HG03521 (cell line): ENCODE measurements around the gene CRADD.
"Not testable (repeated sequence)": the region's sequence is repeated elsewhere in the genome, so short reads cannot be mapped to it uniquely, and the experiment has no call there.

ENCODE experiments used
- ATAC-seq: cut with Tn5 transposase; IDR thresholded peaks from one replicate; pipeline ENCODE4 v1.9.1; 2021; ENCODE audit warnings: mild to moderate bottlenecking, moderate library complexity; ENCODE audit not compliant: unreplicated experiment

Gene CRADD

DNA sequence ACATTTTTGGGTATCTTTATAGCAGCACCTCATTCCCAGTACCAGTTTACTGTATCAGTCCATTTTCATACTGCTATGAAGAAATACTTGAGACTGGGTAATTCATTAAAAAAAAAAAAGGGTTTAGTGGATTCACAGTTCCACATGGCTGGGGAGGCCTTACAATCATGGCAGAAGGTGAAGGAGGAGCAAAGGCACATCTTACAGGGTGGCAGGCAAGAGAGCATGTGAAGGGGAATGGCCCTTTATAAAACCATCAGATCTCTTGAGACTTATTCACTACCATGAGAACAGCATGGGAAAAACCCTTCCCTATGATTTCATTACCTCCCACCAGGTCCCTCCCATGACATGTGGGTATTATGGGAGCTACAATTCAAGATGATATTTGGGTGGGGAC, 77.7 kb downstream of the CRADD start:
- not testable (repeated sequence) for ATAC-seq

DNA sequence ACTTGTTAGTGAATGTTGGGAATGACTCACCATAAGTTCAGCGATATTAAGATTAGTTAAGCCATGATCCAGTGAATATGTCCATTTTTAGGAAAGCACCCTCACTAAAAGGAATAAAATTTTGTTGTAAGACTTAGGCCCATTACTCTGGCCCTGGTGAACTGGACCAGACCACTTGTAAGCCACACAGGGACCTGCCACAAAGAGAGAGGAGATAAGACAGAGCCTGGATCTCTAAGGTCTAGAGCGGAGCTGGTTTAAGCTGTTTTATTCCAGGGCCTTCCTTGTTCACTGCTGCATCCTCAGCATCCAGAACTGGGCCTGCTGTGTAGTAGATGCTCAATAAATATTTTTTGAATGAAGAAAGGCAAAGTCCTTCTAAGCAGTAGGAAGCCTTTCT, 79.1 kb downstream of the CRADD start:
- no peak for ATAC-seq

DNA sequence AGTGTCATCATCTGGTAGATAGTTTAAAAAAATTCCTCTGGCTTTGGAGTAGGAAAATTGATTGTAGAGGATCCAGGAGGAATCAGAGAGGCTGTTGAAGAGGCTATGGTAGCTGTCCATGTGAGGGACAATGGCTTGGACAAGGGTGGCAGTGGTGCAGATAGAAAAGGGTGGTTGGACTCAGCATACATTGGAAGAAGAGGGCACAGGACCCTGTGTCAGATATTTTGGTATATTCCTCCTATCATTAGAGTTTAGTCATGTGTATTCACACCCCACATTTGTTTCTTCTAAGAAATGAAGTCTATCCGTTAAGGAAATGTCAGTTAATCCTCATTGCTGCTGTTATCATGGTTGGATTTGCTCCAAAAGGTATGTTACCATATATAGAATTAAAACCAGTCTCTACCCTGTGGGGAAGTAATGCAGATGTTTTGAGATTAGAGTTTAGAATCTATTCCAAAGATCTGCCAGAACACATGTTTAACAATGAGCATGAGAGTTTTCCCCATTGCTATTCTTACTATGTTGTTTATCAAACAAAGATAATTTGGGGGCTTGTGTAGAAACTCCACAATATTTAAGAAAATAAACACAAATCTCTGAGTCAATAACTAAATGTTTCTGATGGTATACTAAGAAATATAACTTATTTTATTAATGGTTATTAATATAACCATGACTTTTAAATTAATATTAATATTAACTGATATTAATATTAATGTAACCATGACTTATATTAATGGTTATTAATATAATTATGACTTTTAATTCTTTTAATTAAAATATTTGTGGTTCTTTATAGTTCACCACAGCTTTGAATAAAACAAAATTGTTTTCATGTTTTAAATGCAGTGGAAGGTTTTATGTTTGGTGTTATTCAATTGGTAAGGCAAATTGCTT, 80.9 kb downstream of the CRADD start:
- no peak for ATAC-seq

DNA sequence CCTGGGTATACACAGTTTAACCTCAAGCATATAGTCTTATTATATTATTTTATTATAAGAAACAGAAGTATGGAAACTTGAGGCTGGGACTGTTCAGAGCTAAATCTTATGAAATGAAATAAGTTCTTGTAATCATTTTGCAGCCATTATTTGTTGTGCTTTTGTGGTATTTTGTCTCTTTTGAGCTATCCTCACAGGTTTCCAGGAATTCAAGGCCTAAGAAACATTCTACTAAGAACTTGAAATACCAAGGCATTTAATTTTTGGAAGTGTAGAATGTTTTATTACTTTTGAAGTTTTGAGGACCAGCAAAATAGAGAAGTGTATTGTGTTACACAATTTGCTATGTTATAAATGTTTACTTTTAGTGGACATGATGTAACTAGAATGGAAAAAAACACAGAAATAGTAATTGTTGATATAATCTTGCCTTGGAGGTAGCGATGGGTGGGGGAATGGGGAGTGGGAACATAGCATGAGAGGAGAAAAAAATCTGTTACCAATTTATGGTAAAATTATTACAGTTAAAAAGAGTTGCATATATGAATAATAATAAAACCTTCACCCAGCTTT, 81.7 kb downstream of the CRADD start:
- no peak for ATAC-seq

DNA sequence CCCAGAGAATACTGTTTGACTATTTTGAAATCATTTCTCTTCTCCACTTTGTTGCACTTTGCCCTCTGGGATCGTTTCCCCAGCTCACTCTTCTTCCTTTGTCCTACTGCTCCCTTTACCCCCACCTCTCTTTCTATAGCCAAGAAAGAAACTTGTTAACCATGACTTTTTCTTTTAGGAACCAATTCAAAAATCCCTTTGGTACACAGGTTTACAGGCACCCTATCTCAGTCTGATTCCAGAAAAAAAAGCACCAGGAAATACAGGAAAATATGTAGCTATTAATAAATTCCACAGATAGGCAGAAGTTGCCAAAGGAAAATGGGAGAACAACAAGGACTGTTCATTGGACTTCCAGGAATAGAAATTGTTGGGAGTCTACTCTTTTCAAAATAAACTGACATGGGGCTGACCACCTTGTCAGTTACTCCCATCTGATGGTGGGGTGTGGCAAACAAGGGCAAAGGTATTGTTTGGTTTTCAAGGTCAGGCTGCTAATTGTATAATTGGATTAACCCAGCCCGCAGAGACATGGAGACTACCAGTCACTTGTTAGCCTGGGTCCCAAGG, 82.4 kb downstream of the CRADD start:
- ATAC-seq, result no peak

DNA sequence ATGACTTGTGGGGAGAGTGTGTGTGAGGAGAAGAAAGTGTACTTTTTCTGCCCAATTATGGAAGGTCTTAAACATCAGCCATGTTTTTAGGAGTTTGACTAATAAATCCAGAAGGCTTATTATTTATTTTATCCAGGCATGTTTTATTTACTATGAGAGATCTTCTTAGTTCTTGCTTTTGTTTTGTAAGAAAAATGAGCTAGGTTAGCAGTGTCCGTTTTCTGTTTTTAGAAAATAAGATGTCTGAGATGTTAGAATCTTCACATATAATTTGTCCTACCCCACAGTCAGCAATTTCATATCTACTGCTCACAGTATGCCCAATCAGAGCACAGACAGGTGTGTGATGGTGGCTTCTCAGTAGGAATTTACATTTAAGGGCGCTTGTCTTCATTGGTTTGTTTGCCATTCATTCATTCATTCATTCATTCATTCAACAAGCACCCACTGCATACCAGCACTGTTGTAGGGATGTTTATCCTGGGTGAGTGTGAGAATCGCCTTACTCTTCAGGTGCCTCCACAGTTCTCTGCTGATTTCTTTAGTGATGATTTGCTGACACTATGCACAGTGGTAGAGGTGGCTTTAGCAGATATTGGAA, 83.2 kb downstream of the CRADD start:
- ATAC-seq, result no peak

DNA sequence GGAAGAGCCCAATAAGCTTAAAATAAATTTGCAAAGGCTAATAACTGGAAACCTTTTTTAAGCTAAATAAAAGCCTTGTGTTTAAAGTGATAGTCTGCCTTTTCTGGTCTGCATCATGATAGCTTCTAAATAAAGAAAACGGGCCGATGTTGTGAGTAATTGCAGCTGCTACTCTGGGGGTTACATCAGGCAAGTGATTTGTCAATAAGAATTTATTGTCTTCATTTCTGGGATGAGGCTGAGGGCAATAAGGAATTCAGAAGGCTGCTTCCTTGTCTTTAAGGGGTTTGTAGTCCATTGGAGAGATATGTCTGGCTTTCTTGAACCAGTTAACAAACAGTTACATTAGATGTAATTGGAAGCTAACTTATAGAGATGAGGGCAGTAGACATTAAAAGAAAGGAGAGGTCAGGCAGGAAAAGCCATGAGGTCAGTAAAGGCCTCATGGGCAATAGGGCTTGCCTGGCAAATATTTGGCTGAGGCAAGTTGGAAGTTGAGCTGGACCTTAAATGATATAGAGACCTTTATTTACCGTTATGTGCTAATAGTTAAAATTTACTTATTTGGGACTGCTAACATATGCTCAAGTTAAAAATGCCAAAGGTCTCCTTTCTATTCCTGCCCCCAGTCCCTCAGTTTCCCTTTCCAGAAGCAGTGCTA, 85.0 kb downstream of the CRADD start:
- ATAC-seq, result no peak

DNA sequence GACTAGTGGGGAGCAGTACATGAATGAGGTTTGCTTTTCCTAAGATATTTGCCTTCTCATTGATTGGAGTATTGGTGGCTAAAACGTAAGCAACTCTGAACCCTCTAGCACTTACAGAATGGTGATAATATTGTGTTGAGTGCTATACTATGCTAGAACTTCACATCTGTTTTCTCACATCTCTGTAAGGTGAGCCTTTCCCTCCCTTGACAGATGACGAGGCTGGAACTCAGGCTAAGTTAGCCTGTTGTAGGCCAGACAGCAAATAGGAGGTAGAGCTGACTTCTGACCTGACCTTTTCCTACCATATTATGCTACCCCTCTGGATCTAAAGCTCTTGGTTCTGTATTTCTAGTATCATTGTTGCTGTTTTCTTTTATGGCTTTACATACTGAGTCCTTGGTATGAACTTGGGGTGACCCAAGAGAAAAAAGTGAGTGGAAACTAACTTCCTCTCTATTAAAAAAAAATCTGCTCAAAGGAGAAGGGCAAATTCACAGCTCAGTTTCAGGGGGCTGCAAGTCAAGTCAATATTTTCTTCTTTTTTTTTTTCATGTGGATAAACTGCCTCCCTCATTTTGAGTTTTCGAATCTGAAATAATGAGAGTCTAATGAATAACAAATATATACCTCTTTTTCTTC, 85.9 kb downstream of the CRADD start:
- no peak for ATAC-seq

DNA sequence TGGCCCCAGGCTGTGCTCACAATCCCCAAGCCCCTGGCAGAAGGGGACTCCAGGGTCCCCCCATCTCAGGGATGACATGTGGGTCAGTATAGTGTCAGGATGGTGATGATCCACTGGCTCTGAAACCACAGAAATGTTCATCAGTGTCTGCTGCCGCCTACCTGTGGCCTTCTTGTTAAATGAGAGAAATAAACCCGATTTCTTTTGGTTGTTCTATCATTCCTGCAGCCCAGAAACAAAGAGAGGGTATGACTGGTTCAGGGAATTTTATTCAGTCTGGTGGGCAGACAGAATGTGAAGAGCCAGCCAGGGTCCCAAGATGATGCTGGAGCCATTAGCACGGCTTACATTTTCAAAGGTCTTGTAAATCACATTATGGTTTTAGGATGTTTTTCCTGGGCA, 86.6 kb downstream of the CRADD start:
- ATAC-seq, result no peak

DNA sequence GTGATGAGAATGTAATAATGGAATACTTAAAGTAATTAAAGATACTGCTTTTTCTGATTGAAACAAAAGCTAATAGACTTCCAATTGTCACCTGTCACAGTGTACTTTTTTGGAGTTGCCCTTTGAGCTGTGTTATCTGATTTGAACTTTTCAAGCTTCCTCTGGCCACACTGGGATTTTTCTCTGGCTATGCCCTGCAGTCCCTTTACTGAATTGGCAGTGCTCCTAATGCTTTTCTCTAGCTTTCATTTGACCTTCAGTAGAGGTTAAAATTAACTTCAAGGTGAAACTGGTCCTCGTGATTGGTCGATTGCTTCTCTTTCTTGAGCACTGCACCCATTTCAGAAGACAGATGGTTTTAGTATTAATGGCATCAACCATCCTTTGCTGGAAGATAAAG, 89.2 kb downstream of the CRADD start:
- no peak for ATAC-seq

DNA sequence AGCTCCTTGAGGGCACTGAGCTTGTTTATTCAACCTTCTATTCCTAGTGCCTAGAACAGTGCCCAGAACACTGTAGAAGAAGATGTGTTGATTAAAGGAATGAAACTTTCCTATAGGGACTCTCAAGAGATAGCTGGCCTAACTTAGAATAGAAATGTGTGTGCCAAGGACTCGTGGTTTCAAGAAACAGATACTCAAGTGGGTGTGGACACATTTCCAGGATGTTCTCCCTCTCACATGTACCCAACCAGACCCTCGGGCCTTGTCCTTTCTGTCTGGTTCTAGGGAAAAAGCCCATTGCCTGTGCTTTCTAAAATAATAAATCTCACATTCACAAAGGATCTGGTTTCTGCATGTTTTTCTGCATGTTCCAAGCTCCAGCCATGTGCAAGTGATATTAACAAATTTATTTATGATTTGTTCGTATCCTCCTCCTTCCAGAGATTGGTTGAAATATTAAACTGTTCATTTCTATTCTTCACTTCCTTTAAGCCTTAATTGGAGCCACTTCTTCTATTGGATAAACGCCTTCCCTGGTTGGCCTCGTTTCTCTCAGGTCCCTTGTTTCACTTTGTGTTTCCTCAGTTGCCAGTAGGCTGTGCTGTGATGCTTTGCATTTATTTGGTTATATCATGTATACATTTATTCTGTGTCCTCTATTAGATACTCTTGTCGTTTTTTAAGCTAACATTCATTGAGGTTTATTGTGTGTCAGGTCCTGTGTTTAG, 89.8 kb downstream of the CRADD start:
- no peak for ATAC-seq

DNA sequence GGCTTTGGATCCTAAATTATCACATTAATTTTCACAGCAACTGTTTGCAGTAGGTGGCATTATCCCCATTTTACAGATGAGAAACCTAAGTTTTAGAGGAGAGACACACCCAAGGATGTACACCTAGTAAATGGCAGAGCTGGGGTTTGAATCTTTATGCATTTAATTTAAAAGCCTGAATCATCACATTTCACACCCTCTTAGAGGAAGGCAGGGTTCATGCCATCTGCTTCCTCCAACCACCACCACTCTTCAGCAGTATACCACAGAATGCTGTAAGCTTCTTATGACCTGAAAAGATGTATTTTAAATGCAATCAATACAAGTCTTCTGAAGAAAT, 90.3 kb downstream of the CRADD start:
- no peak for ATAC-seq

DNA sequence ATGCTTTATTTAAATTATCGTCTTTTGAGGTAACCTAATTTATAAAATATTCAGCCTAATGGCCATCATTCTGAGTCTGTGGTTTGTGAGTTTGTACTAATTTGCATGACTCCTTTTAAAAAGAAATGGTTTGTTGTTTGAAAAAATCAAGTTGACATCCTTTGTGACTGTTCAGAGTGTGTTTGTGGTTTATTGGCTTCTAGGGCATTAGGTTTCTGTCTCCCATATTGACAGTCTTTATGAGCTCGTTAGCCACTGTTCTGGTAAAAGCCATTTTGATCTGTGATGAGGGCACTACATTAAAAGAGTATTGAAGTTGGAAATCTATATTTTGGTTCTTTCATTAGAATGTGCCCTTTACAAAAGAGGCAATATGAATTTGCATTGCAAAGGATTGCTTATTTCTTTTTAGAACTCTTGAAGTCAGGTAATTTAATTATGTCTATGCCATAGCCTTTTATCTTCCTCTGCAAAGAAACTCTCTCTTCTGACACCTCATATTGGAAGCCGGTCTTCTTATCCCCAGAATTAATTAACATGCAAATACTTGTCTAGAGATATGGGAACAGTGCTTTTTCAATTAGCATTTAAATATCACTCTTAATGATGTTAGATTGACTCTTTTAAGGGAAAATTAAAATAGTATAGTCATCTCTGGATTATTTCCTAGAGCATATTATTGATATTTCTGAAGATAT, 95.0 kb downstream of the CRADD start:
- no peak for ATAC-seq

DNA sequence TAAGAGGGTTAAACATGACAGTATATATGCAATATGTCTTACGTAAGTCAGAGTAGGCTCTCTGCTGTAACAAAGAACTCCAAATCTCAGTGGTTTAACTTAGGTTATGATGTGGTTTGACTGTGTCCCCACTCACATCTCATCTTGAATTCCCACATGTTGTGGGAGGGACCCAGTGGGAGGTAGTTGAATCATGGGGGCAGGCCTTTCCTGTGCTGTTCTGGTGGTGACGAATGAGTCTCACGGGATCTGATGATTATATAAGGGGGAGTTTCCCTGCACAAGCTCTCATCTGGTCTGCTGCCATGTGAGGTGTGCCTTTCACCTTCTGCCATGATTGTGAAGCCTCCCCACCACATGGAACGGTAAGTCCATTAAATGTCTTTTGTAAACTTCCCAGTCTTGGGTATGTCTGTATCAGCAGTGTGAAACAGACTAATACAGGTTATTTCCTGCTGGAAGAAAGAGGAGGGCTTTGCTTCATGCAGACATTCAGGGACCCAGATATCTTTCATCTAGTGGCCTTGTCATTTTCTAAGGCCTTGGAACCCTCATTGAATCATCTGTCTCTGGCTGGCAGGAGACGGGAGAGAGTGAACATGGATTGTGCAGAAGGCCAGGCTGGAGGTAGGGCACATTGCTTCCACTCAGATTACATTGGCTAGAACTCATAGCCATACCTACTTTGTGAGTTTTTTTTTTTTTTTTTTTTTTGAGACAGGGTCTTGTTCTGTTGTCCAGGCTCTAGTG, 96.1 kb downstream of the CRADD start:
- no peak for ATAC-seq

DNA sequence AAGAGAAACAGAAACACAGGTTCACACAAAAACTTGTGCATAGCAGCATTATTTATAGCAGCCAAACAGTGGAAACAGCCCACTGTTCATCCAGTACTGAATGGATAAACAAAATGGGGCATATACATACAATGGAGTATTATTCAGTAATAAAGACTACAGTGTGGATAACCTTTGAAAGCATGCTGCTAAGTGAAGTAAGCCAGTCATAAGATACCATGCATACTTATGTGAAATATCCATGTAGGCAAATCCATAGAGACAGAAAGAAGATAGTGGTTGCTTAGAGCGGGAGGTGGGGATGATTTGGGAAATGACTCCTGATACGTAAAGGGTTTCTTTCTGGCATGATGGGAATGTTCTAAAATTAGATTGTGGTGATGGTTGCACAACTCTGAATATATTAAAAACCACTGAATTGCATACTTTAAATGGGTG, 99.4 kb downstream of the CRADD start:
- ATAC-seq, result no peak

DNA sequence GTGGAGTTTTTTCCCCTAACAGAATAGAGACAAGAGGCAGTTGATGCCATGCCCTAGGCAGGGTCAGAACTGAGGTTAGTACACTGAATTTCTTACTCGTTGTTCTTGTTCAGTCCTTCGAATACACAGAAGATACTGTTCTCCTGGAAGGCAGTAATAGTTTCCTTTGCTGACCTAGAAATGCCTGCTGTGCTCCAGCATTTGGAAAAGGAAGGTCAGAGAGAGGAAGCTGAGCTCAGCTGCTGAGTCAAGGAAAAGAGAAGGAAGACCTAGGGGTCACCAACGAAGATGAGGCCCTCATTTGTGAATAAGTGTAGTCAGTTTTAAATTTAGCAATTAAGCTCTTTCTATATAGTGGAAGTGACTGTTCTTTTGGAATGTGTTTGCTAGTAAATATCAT, 100.1 kb downstream of the CRADD start:
- no peak for ATAC-seq

DNA sequence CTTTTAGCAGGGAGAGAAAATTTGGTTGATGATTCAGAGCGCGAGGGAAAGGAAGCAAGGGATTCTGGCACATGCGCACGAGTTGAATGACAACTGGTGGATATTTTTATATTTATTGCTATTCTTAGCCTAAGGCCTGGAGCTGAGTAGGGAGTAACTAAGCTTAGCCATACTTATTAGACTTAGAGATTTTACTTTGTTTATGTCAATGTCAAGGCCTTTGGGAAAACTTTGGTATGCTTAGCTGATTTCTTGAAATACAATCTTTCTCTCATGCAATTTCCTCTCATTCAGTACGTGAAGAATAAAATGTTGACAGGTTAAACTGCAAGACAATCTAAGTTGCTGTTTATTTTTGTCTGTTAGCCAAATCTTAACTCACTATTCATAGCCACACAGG, 101.1 kb downstream of the CRADD start:
- no peak for ATAC-seq

DNA sequence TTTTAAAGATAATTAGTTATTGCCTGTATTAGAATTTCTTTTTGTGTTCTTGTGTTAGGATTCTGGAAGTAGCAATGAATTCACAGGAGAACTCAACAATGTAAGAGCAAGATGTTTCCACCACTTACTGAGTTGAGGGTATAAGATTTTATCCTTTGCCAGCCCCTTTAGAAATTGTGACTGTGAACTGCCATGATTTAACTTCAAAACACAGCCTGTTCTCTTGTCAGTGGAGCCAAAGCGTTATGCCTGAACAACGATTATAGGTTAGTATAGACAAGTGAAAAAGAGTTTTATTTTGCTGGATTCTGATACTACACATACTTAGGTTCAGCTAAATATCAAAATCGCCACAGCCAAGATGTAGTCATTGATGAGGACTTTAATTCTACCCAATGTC, 101.6 kb downstream of the CRADD start:
- ATAC-seq, result no peak

DNA sequence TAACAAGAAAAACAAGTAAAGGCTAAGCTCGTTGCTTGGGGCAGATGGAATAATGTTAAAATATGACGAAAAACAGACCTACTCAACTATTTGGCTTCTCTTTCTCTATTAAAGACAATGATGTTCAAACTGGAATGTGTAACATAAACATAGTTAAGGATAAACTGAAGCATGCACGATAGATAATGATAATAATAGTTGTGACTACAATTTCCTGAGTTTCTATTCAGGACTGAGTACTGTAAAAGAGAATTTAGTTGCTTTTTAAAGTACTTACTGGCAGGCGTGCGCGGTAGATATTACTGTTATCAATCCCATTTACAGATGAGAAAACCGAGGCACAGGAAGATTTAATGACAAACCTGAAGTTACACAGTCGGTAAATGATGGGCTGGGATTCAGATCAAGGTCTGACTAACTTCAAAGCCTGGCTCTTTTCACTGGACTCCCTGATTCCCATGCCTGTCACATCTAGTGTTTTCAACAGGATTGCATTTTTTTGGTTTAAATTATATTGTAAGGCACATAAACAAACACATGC, 103.0 kb downstream of the CRADD start:
- no peak for ATAC-seq
